Stimulated activated naive CD8-positive, alpha-beta T cell treated with anti-CD3 and anti-CD28 coated beads, Interleukin-15, Interleukin-2, amounts not matched to agents 100 U/mL and 50 U/mL, for 24 hours (primary cell): ENCODE data around the gene CMIP.

ENCODE experiments used
- ATAC-seq: fragments of 150-1000 bp; cut with Tn5 transposase; one replicate; pipeline ENCODE4 v1.10.0; 2021
- DNase-seq: peaks from one replicate; pipeline ENCODE4 v3.0.0; 2021

The CMIP gene

DNA sequence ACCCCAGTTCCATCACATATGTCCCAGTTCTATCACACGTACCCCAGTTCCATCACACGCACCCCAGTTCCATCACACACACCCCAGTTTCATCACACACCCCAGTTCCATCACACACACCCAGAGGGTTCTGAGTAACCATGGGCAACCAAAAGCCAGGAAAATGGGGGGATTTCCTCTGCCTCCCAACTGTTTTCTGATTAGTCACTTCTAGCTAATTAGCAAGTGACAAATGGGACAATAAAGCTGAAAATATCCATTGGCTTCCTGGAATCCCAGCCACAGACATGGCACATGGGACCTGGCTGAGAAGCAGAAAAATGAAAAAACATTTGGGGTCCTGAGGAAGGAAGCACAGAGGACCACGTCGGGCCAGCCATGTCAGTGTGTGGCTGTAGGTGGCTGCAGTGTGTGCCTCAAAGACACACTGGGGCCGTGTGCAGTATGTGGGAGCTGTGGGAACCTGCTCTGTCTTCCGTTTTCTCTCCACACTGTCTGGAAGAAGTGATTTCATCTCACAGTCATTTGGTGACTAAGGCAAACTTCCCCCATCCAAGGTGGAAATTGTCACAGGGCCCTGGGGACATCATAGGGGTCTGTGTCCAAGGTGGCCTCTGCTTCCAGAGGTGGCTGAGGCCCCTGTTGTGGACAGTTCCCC is 106.7 kb downstream of the CMIP start:
- ATAC-seq (peak; percentile 76), DNase-seq (peak; percentile 20)

- DNase-seq (no peak), ATAC-seq (no peak)
These were observed 107.3 kb downstream of the CMIP start for GRCh38 chr16:81551821-81552304.

DNA sequence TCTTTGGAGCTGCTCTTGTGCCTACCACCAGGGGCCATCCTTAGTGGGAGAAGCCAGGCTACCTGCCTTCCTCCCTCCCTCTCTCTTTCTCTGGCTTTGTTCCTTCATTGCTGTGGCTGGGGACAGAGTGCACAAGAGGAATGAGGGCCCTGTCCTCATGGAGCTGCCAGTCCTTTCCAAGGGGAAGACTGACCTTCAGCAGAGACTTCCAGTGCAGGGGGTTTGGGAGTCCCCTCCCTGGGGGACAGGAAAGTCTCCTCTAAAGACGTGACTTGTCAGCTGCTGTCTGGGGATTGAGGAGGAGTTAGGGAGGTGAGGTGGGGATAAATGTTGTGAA is 108.1 kb downstream of the CMIP start:
- no peak for ATAC-seq

GRCh38 chr16:81553080-81553813 is 108.6 kb downstream of the CMIP start:
- no peak for DNase-seq
- no peak for ATAC-seq

More for the DNA sequence above, 108.1 kb downstream of the CMIP start:
- DNase-seq: no peak

DNA sequence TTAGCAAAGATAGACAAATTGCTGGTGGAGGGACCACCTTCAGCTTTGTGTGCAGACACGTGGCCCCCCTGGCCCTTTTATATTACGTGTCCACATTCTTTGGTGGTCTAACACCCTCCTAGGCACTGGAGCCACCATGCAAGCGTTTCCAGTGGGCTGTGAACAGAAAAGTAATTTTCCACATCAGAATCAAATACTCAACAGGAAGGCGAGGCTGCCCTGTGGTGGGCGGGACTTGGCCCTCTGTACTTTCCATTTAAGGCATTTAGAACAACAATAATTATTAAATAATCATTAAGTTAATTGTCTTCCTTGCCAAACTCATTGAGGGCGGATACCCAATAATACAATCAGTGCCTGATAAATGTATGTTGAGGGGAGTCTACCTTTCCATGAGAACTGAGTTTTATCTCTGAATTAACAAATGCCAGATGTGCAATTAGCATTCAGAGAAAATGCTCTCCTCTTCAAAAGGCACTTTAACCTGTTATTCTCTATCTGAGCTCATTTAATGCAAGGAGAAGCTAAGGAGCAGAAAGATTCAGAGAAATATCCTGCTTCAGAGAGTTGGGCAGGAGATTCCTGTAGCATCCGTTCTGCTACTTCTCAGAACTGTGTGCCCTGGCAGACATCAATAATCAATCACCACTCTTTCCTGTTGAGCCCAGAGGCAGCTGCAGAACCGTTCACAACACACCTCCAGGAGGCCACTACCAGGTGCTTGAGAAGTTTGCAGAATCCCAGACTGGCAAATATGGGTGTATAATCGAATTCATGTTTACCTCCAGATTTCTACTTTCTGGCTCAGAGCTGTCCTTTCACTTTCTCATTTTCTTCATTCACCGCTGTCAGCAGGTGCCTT is 109.4 kb downstream of the CMIP start:
- ATAC-seq: no peak
- DNase-seq: no peak

GRCh38 chr16:81554979-81555378 is 110.4 kb downstream of the CMIP start:
- ATAC-seq: no peak
- DNase-seq: no peak

DNA sequence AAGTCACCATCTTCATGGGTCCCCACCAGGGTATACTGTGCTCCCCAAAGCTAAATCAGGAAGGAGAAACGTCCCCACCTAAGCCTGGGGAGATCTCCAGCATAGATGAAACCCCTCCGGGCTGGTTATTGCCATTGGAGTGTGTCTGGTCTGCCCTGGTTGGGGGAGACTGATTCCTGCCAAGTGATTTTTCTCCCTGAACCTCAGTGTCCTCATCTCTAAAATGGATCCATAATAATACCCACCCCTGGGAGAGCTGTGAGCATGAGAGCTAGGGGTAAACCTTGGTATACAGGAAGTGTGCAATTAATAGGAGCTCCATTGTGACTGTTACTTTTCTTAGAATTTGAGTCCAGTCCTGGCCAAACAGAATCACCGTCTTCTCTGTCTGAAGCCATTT is 111.1 kb downstream of the CMIP start:
- ATAC-seq (no peak), DNase-seq (no peak)

GRCh38 chr16:81556715-81557284 is 112.2 kb downstream of the CMIP start:
- ATAC-seq (peak; percentile 42), DNase-seq (no peak)

- ATAC-seq (no peak), DNase-seq (no peak)
These were observed 113.5 kb downstream of the CMIP start for GRCh38 chr16:81558077-81558443.

DNA sequence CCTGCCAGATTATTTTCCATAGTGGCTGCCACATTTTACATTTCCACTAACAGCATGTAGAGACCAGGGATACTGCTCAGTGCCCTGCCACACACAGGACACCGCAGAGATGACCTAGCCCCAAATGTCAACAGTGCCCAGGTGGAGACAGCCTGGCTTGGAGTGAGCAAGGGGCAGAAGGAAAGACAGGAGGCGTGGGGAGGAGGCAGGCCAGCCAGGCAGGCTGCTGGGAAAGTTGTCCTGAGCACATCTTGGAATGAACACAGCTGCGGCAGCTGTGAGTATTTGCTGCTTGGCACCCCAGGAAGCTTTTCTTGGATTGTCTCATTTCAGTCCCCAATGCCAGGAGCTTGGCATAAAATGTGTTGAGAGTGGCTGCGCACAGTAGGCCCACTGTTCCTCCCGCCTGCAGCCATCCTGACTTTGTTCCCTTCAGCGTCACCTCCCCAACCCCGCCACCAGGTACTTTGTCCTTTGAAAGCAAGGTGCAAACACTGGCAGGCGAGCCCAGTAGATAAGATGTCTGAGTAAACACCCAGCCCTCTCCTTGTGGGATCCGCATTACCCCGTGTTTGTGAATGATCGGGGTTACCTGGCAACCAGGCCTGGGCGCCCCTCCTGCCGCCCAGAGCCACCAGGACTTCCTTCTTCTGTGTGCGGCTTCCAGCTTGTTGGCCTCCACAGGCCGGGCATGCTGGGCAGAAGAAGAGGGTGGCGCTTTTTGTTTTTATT is 114.0 kb downstream of the CMIP start:
- no peak for ATAC-seq

DNA sequence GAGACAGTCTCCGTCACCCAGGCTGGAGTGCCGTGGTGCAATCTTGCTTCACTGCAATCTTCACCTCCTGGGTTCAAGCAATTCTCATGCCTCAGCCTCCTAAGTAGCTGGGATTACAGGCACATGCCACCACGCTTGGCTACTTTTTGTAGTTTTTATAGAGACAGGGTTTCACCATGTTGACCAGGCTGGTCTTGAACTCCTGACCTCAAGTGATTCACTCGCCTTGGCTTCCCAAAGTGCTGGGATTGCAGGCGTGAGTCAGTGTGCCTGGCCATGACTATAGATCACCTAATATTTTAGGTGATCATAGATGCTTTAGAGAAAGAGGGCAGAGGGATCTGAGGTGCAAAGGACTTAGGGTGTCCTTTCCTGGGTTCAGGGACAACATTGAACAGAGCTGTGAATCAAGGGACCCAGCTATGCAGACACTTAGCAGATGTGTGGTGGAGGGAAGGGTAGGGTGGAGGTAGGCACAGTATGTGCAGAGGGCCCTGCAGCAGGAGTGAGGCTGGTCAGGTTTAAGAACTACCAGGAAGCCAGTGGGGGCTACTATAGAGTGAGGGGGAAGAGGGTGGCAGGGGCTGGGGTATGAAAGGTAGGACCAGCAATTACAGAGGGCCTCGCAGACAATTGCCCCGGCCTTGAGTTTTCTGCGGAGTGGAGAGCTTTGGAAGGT is 116.5 kb downstream of the CMIP start:
- ATAC-seq (no peak), DNase-seq (no peak)

More for the DNA sequence above, 114.0 kb downstream of the CMIP start:
- no peak for DNase-seq

DNA sequence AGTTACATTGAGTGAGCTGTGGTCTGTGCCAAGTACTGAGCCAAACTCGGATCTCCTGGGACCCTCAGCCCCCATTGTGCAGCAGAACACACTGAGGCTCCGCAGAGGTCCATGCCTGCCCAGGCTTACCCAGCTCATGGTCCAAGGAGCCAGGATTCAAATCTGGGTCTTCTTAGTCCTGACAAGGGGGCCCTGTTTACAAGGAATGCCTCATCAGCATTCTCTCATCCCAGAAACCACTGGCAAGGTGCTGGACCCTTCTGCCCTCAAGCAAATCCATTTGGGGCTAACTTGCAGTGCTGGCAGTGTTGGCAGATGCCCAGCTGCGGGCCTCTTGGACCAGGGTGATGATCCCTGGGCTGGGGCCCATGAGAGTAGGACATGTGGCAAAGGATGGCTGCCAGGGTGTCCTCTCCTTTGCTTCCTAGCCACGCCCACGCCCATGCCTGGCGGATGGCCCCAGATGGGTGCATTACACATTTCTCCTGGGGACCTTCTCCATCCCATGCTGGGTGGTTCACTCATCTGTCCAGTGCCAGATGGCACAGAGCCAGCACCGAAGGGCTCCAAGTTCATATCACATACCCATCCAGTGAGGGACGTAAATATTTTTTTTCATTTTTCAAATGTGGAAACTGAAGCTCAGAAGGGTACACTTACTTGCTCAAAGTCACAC is 117.7 kb downstream of the CMIP start:
- DNase-seq (no peak), ATAC-seq (no peak)

- no peak for ATAC-seq
- DNase-seq: no peak
These were observed 118.3 kb downstream of the CMIP start for GRCh38 chr16:81562926-81563325.

DNA sequence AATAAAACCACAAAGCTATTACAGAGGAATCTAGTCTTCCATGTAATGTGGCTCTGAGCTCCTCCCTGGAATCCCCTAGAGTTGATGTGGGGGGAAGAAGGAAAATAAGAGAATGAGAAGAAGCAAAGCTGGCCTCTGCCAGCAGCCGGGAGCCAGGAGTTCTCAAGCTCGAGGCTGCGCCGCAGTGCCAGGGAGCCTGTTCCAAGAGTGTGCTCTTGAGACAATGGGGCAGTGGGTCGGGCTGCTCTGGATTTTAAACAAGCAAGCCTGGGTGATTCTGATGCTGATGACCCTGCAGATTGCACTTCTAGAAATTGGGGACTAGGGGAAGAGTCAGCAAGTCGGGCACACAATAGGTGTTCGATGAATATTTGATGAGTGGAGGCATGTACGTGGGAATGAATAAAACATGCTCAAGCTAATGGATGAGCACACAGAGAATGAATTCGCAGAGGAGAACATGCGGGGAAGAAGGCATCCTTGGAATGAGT is 119.9 kb downstream of the CMIP start:
- DNase-seq: no peak
- no peak for ATAC-seq

DNA sequence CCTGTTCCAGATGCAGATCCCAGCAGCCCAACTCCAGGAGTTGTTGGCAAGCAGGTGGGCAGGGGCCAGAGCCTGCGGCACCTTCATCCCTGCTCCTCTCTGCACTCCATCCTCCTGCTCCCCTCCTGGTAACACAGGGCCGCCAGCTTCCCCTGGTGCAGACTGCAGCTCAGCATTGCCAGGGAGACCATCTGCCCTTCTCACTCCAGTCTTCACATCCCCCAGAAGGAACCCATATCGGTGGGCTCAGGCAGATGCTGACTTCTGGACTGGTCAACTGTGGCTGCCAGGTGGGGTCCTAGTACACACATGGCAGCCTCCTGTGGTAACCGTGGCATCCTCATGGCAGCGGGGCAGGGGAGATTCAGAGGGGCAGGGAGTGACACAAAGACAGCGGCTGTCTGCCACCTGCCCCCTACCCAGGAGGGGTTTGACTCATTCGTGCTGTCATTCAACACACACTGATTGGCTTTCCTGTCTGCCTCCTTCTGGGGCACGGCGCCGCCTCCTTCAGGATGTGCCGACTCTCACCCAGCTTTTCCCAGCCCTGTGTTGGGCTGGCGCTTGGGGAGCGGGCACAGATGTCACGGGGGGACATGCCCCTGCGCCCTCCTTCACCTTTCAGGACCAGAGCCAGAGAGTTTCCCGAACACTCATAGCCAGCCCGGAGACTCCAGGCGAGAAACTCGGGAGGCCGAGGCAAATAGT is 120.9 kb downstream of the CMIP start:
- DNase-seq (no peak), ATAC-seq (no peak)

DNA sequence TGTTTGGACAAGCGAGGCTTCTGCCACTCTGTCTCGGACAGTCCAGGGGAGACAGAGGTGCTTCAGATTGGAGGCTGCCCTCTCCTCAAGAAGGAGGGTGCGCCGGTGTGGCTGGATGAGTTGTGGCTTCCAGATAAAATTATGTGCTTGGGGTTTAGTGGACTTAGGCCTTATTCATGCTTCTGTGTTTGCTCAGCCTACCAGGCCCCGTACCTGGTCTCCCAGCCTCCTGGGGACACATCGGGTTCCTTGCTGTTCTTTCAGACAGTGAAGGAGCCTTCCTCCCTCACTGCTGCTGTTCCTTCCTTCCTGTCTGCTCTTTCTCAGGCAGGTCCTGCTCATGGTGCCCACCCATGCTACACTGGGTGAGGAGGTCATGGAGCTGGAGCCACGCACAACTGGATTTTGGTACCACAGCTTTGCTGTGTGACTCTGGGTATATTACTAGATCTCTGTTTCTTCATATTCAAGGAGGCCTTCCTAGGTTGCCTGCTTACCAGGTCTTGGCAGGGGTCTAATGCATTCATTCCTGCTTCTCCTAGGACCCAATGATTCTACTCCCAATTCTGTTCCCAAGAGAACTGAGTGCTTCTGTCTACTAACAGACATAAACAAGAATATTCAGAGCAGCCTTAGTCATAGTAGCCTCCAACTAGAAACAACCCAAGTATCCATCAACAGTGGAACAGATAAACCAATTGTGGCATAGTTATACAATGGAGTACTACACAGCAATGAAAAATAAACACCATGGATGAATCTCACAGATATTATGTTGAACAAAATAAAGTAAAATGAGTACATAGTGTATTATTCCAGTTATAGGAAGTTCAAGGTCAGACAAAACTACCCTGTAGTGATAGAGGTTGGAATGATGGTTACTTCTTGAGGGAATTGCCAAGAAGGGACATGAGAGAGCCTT is 121.7 kb downstream of the CMIP start:
- DNase-seq (no peak), ATAC-seq (no peak)

DNA sequence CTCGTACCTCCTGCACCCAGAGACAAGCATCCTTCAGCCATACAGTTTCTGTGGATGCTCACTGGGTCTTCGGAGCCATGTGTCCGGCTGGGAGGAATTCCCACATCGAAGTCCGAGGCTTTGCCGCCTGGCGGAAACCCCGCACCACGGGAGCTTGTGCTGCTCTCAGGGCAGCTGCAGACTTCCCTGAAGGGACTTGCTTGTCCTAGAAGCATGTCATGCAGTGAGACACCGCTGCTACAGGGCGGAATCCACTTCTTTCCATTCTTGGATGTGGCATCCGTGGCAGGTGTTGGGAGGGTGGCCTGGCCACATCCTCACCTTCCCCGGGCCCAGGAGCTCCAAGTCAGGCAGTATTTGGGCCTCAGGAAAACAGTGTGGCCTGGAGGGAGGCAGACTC is 122.5 kb downstream of the CMIP start:
- ATAC-seq (no peak), DNase-seq (no peak)

DNA sequence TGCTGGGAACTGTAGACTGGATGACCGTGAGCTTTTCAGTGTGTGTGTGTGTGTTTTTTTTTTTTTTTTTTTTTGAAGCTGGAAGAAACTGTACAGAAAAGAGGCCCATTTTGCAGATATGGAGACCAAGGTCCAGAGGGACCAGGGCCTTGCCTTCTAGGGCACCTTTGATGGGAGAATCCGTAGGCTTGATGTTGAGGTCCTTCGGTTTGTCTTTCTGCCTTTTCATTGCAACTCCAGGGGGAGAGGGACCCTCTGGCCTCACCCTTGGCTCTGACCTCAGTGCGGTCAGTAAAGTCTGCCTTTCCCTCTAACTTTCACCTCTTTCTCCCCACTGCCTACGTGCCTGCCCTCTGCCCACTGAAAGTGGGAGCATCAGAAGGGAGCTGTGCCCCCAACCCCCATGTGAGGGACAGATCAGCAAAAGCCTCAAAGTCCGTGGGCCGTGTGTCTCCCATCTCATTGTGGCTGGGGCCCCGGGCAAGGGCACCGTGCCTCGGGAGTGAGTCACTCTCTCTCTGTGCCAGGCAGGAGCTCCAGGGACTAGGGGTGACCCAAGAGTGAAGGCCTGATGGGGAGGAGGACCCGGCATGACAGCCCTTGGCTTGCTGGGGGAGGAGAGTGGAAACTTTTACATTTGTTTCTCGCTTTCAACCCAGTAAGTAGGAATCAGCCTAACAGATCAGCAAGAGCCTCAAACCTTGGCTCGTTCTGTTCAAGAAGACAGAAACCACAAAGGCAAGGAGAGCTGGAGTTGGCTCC is 123.6 kb downstream of the CMIP start:
- DNase-seq: peak; percentile 78
- ATAC-seq: peak; percentile 100
